NCI-H82 (cell line): Measurements from ENCODE around the gene MITF.
A peak's percentile ranks its signal among the peaks of the same experiment; 100 is the strongest.
"Not testable (repeated sequence)": the region's sequence is repeated elsewhere in the genome, so short reads cannot be mapped to it uniquely, and the experiment has no call there.

Experiments used
- DNase-seq: peaks from one replicate; lab custom pipeline; 2025; lab: John Stamatoyannopoulos, UW

Gene MITF

GRCh38 chr3:69787436-69788168 lies 48.3 kb downstream of the MITF start:
- DNase-seq, result no peak

- no peak for DNase-seq
Observed at GRCh38 chr3:69791106-69791505, 51.8 kb downstream of the MITF start.

GRCh38 chr3:69791919-69792399 lies 52.7 kb downstream of the MITF start:
- DNase-seq, result peak; percentile 1

- not testable (repeated sequence) for DNase-seq
Observed at GRCh38 chr3:69796126-69796525, 56.9 kb downstream of the MITF start.

DNA sequence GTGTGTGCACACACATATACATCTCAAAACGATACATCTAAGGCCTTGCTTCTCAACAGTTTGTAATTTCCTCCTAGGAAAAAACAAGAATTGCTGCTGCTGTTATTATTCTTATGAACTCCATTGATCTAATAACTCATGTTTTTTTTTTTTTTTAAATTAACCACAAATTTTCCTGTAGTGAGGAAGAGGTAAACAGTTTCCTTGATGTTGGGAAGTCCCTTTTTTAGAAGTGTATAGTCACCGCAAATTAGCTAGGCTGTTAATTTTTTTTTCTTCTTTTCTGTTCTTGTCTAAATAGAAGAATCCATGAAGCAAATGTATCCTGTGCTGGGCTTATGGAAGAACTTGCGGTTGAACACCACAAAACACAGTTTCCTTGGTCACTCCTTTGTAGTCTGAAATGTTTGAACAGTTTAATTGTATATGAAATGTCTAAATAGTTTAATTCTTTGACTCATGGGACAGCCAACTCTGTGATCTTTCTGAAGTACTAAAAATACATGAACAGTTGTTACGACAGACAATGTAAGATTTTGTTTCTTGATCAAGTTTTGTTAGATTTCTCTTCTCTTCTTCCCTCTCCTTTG lies 64.5 kb downstream of the MITF start:
- DNase-seq, result no peak

GRCh38 chr3:69805491-69805890 lies 66.2 kb downstream of the MITF start:
- no peak for DNase-seq

DNA sequence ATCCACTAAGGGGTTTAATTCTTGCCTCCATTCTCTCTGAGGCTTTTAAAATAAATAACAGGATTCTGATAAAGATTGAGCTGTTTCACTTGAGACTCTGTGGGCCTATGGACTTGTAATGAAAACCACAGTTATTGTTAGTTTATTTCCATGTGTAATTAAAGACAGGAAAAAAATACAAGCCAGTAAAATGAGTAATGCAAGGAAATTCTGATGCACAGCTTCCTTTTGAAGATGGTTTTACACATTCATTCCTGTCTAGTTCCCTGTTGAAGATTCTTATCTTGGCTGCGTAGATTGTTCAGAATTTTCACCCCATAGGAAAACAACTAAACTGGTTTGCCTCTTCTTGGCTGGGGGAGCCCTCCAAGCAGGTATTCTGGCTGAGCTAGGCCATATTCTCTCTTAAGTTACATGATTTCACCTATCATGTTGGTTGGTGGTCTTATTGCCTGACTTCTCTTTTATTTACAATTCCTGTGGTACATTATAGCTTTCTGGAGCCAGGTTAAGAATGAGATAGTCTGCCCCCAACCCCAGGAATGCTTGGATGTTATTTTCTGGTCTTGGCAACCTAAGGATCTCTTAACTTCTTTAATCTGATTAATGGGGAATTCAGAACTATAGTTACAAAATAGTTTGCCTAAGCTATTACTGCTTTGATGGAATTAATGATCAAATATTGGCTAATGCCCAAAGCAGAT lies 67.6 kb downstream of the MITF start:
- no peak for DNase-seq

DNA sequence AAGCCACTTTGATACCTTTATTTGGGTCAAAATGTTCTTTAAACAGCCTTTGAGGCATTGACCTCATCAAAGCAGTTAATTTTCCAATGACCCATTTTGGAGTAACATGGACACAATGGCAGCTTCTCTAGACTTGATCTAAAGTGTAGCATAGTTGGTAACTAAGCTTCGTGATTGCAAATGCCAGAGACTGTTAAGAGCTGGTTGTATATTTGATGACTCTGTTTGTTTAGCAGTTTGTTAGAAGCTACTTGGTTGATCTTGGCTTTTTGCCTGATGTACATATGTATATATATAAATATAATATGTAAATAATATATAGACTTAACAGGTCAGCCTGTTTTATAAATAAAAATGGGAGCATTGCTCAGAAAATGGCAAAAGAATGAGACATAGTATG lies 68.4 kb downstream of the MITF start:
- no peak for DNase-seq

DNA sequence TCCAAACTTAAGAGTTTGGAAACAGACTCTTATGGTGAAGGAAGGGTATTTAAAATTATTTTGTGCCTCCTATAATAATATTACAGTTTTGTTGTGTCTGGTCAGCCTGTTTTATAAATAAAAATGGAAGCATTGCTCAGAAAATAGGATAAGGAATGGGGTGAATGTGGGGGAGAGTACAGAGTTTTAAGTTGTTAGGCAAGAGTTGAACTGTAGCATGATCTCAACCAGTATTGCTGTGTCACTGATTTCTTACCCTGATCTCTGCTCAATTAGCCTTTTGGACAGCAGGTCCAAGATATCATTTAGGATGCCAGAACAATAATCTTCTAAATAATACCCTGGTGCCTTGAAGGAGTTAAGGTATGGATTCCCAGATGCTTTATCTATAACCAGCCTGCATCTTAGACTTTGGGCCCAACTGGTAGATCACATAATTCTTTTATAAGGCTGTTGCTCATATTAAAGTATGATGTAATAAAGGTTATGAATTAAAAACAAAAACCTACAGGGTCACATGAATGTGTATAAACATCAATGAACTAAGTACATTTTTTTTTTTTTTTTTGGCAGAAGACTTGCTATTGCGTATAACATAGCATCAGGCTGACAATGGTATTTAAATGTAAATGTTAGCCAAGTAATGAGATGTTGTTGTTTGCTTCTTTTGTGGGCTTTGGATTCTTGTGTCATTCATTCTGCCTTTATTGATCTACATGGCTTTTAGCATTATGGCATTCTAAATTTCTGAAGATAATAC lies 70.0 kb downstream of the MITF start:
- DNase-seq, result no peak

- no peak for DNase-seq
Observed at GRCh38 chr3:69811452-69812401, 72.5 kb downstream of the MITF start.

GRCh38 chr3:69815970-69816369 lies 76.7 kb downstream of the MITF start:
- DNase-seq, result no peak

- no peak for DNase-seq
Observed at GRCh38 chr3:69817988-69818387, 78.7 kb downstream of the MITF start.

GRCh38 chr3:69819282-69819681 lies 80.0 kb downstream of the MITF start:
- DNase-seq, result no peak

- DNase-seq, result no peak
Observed at GRCh38 chr3:69821133-69821532, 81.9 kb downstream of the MITF start.

DNA sequence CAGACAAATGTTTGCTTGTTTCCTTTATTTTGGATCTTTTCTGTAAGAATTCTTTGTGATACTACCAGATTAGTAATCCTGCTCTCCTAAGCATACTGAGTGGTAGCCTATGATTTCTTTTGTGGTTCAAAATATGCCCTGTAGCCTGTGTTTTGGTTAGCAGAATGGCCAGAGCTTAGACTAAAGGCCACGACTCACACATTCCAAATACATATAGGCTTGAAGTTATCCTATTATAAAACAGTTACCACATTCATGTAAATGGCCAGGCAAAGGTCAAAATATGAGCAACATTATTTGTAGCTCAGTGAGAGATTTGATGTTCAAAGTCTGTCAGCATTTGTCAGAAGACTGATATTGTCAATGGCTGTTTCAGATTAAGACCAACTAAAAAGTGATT lies 84.5 kb downstream of the MITF start:
- no peak for DNase-seq

DNA sequence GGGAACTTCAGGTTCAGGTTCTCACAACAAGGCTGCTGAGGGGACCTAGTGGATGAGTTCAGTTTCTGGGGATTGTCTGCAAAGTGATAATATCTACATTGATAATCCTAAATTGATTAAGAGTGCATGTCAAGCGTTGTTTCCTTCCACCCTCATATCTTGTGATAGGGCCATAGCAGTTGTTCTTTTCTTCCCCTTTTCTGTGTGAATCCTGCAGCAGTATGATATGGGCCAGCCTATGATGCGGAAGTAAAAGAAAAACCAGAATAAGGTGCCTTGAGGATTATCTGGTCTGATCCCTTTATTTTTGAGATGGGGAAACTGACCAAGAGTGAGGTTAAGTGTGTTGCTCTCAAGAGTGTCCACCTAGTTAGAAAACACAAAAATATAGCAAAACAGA lies 86.2 kb downstream of the MITF start:
- DNase-seq, result no peak

DNA sequence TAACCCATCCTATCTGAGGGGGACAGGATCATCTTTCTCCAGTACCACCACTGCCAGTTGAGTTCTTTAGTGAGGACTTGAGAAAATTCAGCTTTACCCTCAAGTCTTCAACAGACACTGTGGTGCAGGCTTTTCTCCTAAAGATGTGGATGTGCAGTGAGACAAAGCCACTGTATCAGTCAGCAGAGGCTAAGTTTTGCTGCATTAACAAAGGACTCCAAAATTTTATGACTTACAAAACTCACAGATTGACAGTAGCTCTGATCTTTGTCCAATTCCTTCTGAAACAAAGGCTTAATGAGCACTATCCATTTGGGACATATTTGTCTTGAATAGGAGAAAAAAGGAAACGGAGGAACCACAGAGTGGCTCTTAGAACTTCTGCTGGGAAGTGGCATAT lies 87.9 kb downstream of the MITF start:
- no peak for DNase-seq

DNA sequence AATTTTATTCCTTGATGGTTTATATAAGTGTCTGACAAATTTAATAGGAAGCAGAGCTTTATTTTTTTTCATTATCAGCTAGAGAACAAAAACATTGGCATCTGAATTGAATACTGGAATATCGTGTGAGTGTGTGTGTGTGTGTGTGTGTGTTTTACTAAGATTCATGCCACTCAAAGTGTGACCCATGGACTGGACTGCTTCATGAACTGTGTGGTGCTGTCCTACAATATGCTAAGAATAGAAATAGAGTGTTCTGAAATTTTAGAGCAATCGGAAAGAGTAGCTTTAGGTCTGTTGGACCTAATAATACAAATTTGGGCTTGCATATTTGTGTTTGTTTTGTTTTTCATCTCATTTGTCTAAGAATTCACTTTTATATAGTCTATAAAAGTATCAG lies 89.6 kb downstream of the MITF start:
- no peak for DNase-seq

- no peak for DNase-seq
Observed at GRCh38 chr3:69830147-69830546, 90.9 kb downstream of the MITF start.

- DNase-seq, result no peak
Observed at GRCh38 chr3:69831737-69832136, 92.5 kb downstream of the MITF start.

DNA sequence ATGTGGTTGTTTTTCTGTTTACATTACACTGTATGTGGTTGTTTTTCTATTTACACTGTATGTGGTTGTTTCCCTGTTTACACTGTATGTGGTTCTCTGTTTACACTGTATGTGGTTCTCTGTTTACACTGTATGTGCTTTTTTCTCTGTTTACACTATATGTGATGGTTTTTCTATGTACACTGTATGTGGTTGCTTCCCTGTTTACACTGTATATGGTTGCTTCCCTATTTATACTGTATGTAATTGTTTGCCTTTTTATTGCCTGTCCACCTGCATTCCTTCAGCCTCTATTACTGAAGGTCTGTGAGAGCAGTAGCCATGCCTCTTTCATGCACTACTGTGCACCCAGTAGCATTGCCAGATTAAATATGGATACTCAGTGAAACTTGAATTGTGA lies 94.3 kb downstream of the MITF start:
- no peak for DNase-seq
